ENCODE results near the gene CT45A5. TPM values are rescaled to one million over a fixed set of nuclear protein-coding genes. Genes with fewer than 3 reads are reported as not detected.
"Not testable (repeated sequence)": the region's sequence is repeated elsewhere in the genome, so short reads cannot be mapped to it uniquely, and the experiment has no call there.

CT45A5 gene
- total RNA-seq = not detected

- DNase-seq = not testable (repeated sequence)
Measured at GRCh38 chrX:135785403-135785802, at the start of gene CT45A5. Gene CT45A5, minus strand, starts transcription at chrX:135785503. Its CDS starts 3,774 bp downstream, at chrX:135781729.

GRCh38 chrX:135819912-135820311, 34.6 kb upstream of the CT45A5 start, which contains the start of gene CT45A2:
Gene CT45A2, minus strand, starts transcription at chrX:135820012. Its CDS starts 3,747 bp downstream, at chrX:135816265.
- not testable (repeated sequence) for DNase-seq

GRCh38 chrX:135802687-135803086, 17.4 kb upstream of the CT45A5 start, which contains the start of gene CT45A6:
Gene CT45A6, minus strand, starts transcription at chrX:135802787. Its CDS starts 3,794 bp downstream, at chrX:135798993.
- DNase-seq = not testable (repeated sequence)

- not testable (repeated sequence) for DNase-seq
Measured at GRCh38 chrX:135768091-135768490, 17.2 kb downstream of the CT45A5 start, which contains the start of gene CT45A3. Gene CT45A3, minus strand, starts transcription at chrX:135768191. Its CDS starts 3,747 bp downstream, at chrX:135764444.

GRCh38 chrX:135744739-135745138, 40.6 kb downstream of the CT45A5 start:
- not testable (repeated sequence) for DNase-seq

- no peak for DNase-seq
Measured at GRCh38 chrX:135741192-135741715, 44.0 kb downstream of the CT45A5 start.

GRCh38 chrX:135740681-135741149, 44.6 kb downstream of the CT45A5 start:
- DNase-seq = peak; percentile 14

- DNase-seq = no peak
Measured at GRCh38 chrX:135737366-135738071, 47.8 kb downstream of the CT45A5 start.

GRCh38 chrX:135734666-135735065, 50.6 kb downstream of the CT45A5 start:
- not testable (repeated sequence) for DNase-seq

Data from effector CD4-positive, alpha-beta T cell (primary cell).